ENCODE results near the gene TMEM273. TPM values are rescaled to one million over a fixed set of nuclear protein-coding genes. Genes with fewer than 3 reads are reported as not detected.

TMEM273 gene
- total RNA-seq, 1 donor from 2014 or later, result 82.3 TPM

GRCh38 chr10:49172061-49172776 is 16.0 kb downstream of the TMEM273 start:
- TF ChIP-seq CTCF (IDR thresholded peaks at IDR 0.05), result no peak
- intact Hi-C loops (cut with DNase I), result no loop called here
- H3K27ac ChIP-seq, result no peak overlapping the region
- peak in 1 of 2 donors; percentile 52 for DNase-seq (ENCODE audit: low spot score in 2 of 2)
- H3K4me3 ChIP-seq, result no peak overlapping the region
- no peaks in the 10 kb centered on the region for H3K9me3 ChIP-seq
- peaks cover 0 to 2% of the 10 kb centered on the region in 2 donors for H3K4me1 ChIP-seq
- H3K36me3 ChIP-seq, result no peaks in the 10 kb centered on the region
- H3K27me3 ChIP-seq, result no peaks in the 10 kb centered on the region

- Histone ChIP-seq H3K9me3 (no peaks in the 10 kb centered on the region), H3K27me3 (no peaks in the 10 kb centered on the region), H3K4me1 (no peaks in the 10 kb centered on the region), H3K4me3 (no peak overlapping the region), H3K36me3 (no peaks in the 10 kb centered on the region), H3K27ac (no peak overlapping the region)
- intact Hi-C loops (cut with DNase I), result no loop called here
- TF ChIP-seq CTCF (IDR thresholded peaks at IDR 0.05), result no peak
- peak in 1 of 2 donors; percentile 38 for DNase-seq (ENCODE audit: low spot score in 2 of 2)
Measured at GRCh38 chr10:49171326-49172060, 16.7 kb downstream of the TMEM273 start.

- no peaks in the 10 kb centered on the region for H3K27me3 ChIP-seq
- H3K9me3 ChIP-seq, result no peaks in the 10 kb centered on the region
- no peaks in the 10 kb centered on the region for H3K36me3 ChIP-seq
- H3K4me1 ChIP-seq, result no peaks in the 10 kb centered on the region
- TF ChIP-seq CTCF (IDR thresholded peaks at IDR 0.05), result no peak
- intact Hi-C loops (cut with DNase I), result no loop called here
- H3K4me3 ChIP-seq, result no peak overlapping the region
- H3K27ac ChIP-seq, result no peak overlapping the region
- peak in 1 of 2 donors; percentile 56 for DNase-seq (ENCODE audit: low spot score in 2 of 2)
Measured at GRCh38 chr10:49170632-49171325, 17.4 kb downstream of the TMEM273 start.

DNA sequence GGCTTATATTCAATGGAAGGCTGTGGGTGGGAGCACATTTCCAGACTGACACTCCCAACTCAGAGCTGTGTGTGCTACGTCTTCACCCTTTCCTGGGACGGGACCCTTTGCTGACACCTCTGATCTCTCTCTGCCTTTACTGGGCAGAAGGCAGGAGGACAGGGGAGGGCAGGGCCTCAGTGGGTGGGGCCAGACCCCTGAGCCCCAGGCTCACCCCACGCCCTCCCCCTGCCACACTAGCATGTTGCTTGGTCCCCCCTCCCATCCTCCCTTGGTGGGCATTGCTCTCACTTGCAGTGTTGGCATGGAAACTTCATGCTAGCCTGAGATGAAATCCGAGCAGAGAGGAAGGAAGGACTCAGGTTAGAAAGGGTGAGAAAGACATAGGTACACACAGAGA is 18.4 kb downstream of the TMEM273 start:
- H3K4me3 ChIP-seq, result no peak overlapping the region
- DNase-seq (ENCODE audit: low spot score in 2 of 2), result peak in 1 of 2 donors; percentile 35
- H3K36me3 ChIP-seq, result no peaks in the 10 kb centered on the region
- intact Hi-C loops (cut with DNase I), result loop anchor here (10.0 kb wide), 1 partner anchor 95 kb away; no protein-coding TSS in a partner anchor
- H3K27ac ChIP-seq, result no peak overlapping the region
- H3K9me3 ChIP-seq, result no peaks in the 10 kb centered on the region
- no peaks in the 10 kb centered on the region for H3K4me1 ChIP-seq
- TF ChIP-seq CTCF (IDR thresholded peaks at IDR 0.05), result no peak
- H3K27me3 ChIP-seq, result no peaks in the 10 kb centered on the region

GRCh38 chr10:49168831-49169500 is 19.2 kb downstream of the TMEM273 start:
- Histone ChIP-seq H3K4me3 (no peak overlapping the region), H3K36me3 (no peaks in the 10 kb centered on the region), H3K9me3 (no peaks in the 10 kb centered on the region), H3K27me3 (no peaks in the 10 kb centered on the region), H3K27ac (no peak overlapping the region), H3K4me1 (no peaks in the 10 kb centered on the region)
- intact Hi-C loops (cut with DNase I), result loop anchor here (10.0 kb wide), 1 partner anchor 94 kb away; no protein-coding TSS in a partner anchor
- DNase-seq (ENCODE audit: low spot score in 2 of 2), result peak in 1 of 2 donors; percentile 18
- no peak for TF ChIP-seq CTCF (IDR thresholded peaks at IDR 0.05)
